Activated naive CD4-positive, alpha-beta T cell treated with anti-CD3 and anti-CD28 coated beads, Interleukin-2, amount 50 U/mL, for 72 hours (primary cell): Measurements from ENCODE around the gene MEI4. TPM values are rescaled to one million over a fixed set of nuclear protein-coding genes. Genes with fewer than 3 reads are reported as not detected.

Experiments
- ATAC-seq, 2 donors: fragments of 150-1000 bp; cut with Tn5 transposase; 2 replicates each; pipeline ENCODE4 v1.10.0; 2021; ENCODE audit warnings: mild to moderate bottlenecking in 2 of 2, moderate library complexity in 2 of 2
- DNase-seq, 2 donors: peaks; one replicate each; pipeline ENCODE4 v3.0.0; 2021 to 2022; ENCODE audit warnings: low spot score in 2 of 2
- H3K27ac Mint-ChIP-seq, 2 donors: one replicate each; pipeline ENCODE4 v1.8.0; 2022; ENCODE audit warnings: mild to moderate bottlenecking in 2 of 2, mixed read lengths in 2 of 2
- H3K36me3 Mint-ChIP-seq, 2 donors: one replicate each; pipeline ENCODE4 v1.8.0; 2022; ENCODE audit warnings: mixed read lengths in 2 of 2
- H3K9me3 Mint-ChIP-seq, 2 donors: one replicate each; pipeline ENCODE4 v1.8.0; 2022; ENCODE audit warnings: mixed read lengths in 2 of 2
- total RNA-seq, 2 donors: library from RNA; stranded (reverse); gene quantifications; one replicate each; pipeline ENCODE4 v1.2.3, GENCODE V29; 2022

Gene MEI4
- total RNA-seq, 2 donors from 2014 or later, result not detected

DNA sequence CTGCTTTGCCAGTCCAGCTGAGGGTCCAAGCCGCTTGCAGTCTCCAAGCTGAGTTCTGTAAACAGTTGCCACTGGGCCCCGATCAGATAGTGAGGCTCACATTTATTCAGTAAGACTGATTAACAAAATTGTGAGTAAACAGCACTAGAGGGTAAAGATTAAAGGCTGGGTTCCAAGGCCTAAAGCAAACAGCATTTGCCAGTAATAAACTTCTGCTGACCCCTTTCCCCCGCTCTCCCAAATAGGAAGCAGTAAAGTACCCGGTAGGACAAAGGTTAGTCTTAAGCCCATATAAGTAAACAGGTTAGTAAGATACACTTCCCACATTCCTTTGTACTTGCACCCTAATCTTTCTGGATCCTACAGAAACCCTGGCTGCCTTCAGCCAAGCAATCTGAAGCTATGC, 181.8 kb downstream of the MEI4 start:
- no peak for ATAC-seq
- Mint-ChIP-seq H3K27ac (no peak overlapping the region), H3K36me3 (no peaks in the 10 kb centered on the region), H3K9me3 (peaks cover 0 to 8% of the 10 kb centered on the region in 2 donors)
- DNase-seq, result no peak

DNA sequence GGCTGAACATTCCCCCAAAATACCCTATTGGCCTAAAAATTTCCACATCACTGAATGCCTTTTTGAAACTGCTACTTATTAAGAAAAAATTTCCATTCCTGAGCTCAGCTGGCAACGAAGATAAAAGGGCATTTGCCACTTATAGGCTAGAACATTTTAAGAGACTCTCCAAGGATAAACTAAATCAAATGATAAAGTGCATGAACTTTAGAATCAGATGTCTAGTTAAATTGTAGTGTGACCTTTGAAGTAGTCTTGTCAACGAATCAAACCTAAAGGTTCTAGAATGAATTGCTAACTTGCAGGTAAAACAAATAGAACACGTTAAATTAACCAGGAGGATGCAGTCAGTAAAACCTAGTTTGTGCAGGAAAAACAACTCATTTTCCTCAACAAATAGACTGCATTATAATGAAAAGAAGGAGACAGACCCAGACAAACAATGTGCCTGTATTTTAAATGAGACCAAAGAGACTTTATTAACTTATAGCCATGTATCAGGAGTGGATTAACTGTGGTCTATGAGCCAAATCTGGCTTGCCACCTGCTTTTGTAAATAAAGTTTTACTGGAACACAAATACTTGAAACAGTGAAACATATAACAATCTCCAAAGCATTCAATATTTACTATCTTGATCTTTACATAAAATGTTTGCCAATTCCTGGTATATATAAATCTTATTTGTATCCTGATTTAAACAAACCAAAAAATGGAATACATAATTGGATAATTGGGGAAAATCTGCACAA, 184.4 kb downstream of the MEI4 start:
- no peaks in the 10 kb centered on the region for H3K36me3 Mint-ChIP-seq
- DNase-seq, result no peak
- ATAC-seq, result no peak
- no peak overlapping the region for H3K27ac Mint-ChIP-seq
- H3K9me3 Mint-ChIP-seq, result peaks cover 0 to 4% of the 10 kb centered on the region in 2 donors

DNA sequence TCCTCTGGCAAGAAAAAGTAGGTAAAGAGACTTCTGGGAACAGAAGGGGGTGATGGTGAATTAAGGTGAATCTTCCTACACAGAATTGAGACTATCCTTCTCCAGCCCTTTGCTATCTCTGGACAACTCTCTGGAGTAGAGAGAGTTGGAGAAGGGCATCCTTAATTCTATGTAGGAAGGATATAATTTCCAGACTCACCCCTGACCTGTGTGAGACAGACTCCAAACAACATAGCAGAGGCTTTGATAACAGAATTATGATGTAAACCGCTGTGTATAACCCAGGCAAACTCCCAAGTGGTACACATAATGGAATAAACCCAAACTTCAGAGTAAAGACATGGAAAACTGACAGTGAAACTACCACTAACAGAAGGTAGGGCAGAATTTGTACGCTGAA, 186.5 kb downstream of the MEI4 start:
- no peaks in the 10 kb centered on the region for H3K36me3 Mint-ChIP-seq
- no peak overlapping the region for H3K27ac Mint-ChIP-seq
- no peak for ATAC-seq
- H3K9me3 Mint-ChIP-seq, result no peaks in the 10 kb centered on the region
- DNase-seq, result no peak

GRCh38 chr6:77844822-77845221, 192.0 kb downstream of the MEI4 start:
- DNase-seq, result no peak
- Mint-ChIP-seq H3K9me3 (peaks cover 5 to 11% of the 10 kb centered on the region in 2 donors), H3K27ac (no peak overlapping the region), H3K36me3 (no peaks in the 10 kb centered on the region)
- no peak for ATAC-seq

- no peaks in the 10 kb centered on the region for H3K36me3 Mint-ChIP-seq
- no peak overlapping the region for H3K27ac Mint-ChIP-seq
- peaks cover 12 to 19% of the 10 kb centered on the region in 2 donors for H3K9me3 Mint-ChIP-seq
- no peak for DNase-seq
- no peak for ATAC-seq
Measured at GRCh38 chr6:77853401-77853800, 200.6 kb downstream of the MEI4 start.

DNA sequence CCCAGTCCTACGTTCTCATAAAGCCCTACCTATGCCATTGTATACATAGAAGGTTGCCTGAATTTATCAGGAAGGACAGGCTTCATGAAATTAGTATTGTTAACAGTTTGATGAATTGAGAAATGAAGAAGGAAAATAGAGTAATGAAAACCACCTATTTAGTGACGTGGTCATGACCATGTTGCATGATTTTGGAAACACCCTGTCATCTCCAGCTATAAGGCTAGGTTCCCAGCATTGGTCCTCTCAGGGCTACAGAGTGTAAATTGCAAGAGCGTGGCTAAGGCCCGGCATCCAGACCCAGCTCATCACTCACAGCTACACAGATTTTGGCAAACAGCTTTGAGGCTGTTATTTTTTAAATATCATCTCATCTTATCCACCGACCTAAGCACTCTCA, 203.6 kb downstream of the MEI4 start:
- no peak for DNase-seq
- no peak for ATAC-seq
- peaks cover 8 to 18% of the 10 kb centered on the region in 2 donors for H3K9me3 Mint-ChIP-seq
- no peaks in the 10 kb centered on the region for H3K36me3 Mint-ChIP-seq
- H3K27ac Mint-ChIP-seq, result no peak overlapping the region

- DNase-seq, result no peak
- Mint-ChIP-seq H3K9me3 (peaks cover 13 to 18% of the 10 kb centered on the region in 2 donors), H3K36me3 (peaks cover 7% of the 10 kb centered on the region in 2 donors), H3K27ac (no peak overlapping the region)
- no peak for ATAC-seq
Measured at GRCh38 chr6:77857421-77857820, 204.6 kb downstream of the MEI4 start.

DNA sequence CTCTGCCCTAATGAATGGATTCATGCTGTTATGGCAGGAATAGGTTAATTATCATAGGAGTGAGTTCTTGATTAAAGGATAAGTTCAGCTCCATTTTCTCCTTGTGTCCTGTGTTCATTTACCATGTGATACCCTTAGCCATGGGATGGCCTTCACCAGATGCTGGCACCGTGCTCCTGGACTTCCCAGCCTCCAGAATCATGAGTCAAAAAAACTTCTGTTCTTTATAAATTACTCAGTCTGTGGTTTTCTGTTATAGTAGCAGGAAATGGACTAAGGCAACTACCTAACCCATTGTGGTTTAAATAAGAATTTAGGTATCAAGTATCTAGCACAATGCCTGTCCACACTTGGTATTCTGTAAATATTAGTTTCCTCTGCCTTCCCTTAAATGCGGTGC, 223.5 kb downstream of the MEI4 start:
- H3K9me3 Mint-ChIP-seq, result peaks cover 7 to 9% of the 10 kb centered on the region in 2 donors
- ATAC-seq (no peak), DNase-seq (no peak)
- H3K27ac Mint-ChIP-seq, result no peak overlapping the region
- no peaks in the 10 kb centered on the region for H3K36me3 Mint-ChIP-seq

DNA sequence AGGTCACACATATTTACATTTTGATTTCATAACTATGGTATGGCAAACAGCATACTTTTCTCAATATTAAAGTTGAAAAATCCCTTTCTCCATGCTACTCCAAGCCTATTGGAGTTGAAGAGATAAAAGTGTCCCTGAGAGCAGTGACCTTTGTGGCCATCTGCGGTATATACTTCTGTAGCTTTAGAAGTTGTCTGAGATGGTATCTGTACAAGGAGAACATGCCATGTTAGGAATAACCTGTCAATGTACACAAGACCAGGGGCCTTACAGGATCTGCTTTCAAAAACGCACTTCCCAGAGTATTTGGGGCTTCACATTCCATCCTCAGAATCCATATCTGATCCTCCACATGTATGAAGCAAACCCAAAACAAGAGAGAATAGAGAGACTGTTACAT, 226.7 kb downstream of the MEI4 start:
- Mint-ChIP-seq H3K27ac (no peak overlapping the region), H3K9me3 (peaks cover 13 to 14% of the 10 kb centered on the region in 2 donors), H3K36me3 (no peaks in the 10 kb centered on the region)
- ATAC-seq (no peak), DNase-seq (no peak)

DNA sequence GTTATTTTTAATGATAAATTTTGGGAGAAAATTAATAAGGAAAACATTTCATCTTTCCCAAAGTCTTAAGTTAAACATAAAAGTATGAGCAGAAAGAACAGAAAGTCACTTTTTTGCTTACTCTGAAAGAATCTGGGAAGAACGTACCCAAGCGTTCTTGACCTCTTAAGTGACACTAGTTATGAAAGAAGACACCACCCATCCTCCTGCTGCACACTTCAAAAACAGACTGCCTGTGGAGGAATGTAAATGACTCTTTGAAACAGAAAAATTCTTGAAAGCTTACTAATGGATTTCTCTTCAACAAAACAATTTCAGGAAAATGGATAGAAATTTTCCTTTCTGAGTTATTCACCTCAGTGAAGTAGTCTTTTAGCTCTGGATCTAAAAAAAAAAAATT, 227.7 kb downstream of the MEI4 start:
- Mint-ChIP-seq H3K9me3 (peaks cover 8 to 9% of the 10 kb centered on the region in 2 donors), H3K27ac (no peak overlapping the region), H3K36me3 (no peaks in the 10 kb centered on the region)
- no peak for DNase-seq
- no peak for ATAC-seq

DNA sequence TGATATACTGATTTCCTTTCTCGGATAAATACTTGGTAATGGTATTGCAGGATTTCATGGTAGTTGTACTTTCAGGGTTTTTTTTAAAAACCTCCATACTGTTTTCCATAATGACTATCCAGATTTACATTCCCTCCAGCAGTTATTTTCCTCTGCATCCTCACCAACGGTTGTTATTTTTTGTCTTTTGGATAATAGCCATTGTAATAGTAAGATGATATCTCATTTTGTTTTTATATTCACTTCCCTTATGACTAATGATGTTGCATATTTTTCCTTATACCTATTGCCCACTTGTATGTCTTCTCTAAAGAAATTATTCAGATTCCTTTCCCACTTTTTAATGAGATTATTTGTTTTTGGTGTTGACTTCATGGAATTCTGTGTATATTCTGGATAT, 231.0 kb downstream of the MEI4 start:
- DNase-seq, result no peak
- Mint-ChIP-seq H3K27ac (no peak overlapping the region), H3K9me3 (peaks cover 19 to 20% of the 10 kb centered on the region in 2 donors), H3K36me3 (peaks cover 0 to 5% of the 10 kb centered on the region in 2 donors)
- no peak for ATAC-seq

DNA sequence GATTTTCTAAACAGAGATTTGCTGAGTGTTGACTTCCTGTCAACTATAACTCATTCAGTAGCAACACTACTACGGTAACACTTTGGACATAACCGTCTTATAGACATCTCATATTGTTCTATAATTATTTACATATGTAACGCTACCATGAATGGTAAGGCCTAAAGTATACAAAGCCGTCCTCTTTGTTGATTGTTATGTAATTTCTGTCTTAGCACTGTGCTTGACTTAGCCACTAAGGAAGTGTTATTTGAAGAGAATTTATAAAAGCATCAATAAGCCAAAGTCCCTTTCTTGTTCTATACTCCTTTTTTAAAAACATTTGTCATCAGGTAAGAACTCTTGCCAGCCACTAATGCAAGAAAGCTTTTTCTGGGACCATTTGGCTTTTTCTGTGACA, 240.6 kb downstream of the MEI4 start:
- ATAC-seq, result no peak
- Mint-ChIP-seq H3K36me3 (peaks cover 0 to 13% of the 10 kb centered on the region in 2 donors), H3K27ac (no peak overlapping the region), H3K9me3 (peaks cover 29 to 33% of the 10 kb centered on the region in 2 donors)
- DNase-seq, result no peak

DNA sequence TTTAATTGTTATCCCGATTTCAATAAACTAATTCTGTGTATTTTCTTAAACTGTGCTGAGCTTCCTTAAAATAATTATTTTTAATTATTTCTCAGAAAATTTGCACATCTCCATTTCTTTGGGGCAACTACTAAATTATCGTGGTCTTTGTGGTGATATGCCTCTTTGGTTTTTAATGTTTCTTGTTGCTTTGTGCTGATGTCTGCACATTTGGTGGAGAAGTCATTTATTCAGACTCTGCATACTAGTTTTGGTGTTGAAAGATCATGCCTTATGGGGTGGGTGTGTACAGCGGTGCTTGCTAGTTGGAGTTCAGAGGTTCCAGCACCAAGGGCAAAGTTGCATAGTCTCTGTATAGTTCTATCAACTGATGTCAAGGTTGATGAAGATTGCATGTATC, 253.2 kb downstream of the MEI4 start:
- ATAC-seq (no peak), DNase-seq (no peak)

GRCh38 chr6:77910826-77911225, 258.0 kb downstream of the MEI4 start:
- H3K36me3 Mint-ChIP-seq, result peaks cover 0 to 12% of the 10 kb centered on the region in 2 donors
- peaks cover 27 to 39% of the 10 kb centered on the region in 2 donors for H3K9me3 Mint-ChIP-seq
- DNase-seq, result no peak
- no peak overlapping the region for H3K27ac Mint-ChIP-seq
- ATAC-seq, result no peak

More for the DNA sequence above, 253.2 kb downstream of the MEI4 start:
- Mint-ChIP-seq H3K9me3 (peaks cover 9 to 24% of the 10 kb centered on the region in 2 donors), H3K27ac (no peak overlapping the region), H3K36me3 (peaks cover 0 to 5% of the 10 kb centered on the region in 2 donors)

- ATAC-seq (no peak), DNase-seq (no peak)
- Mint-ChIP-seq H3K36me3 (no peaks in the 10 kb centered on the region), H3K27ac (no peak overlapping the region), H3K9me3 (peaks cover 0 to 6% of the 10 kb centered on the region in 2 donors)
Measured at GRCh38 chr6:77926198-77926751, 273.4 kb downstream of the MEI4 start.

- peaks cover 6% of the 10 kb centered on the region in 2 donors for H3K9me3 Mint-ChIP-seq
- H3K36me3 Mint-ChIP-seq, result no peaks in the 10 kb centered on the region
- H3K27ac Mint-ChIP-seq, result no peak overlapping the region
- no peak for ATAC-seq
- no peak for DNase-seq
Measured at GRCh38 chr6:77930382-77930781, 277.5 kb downstream of the MEI4 start.

DNA sequence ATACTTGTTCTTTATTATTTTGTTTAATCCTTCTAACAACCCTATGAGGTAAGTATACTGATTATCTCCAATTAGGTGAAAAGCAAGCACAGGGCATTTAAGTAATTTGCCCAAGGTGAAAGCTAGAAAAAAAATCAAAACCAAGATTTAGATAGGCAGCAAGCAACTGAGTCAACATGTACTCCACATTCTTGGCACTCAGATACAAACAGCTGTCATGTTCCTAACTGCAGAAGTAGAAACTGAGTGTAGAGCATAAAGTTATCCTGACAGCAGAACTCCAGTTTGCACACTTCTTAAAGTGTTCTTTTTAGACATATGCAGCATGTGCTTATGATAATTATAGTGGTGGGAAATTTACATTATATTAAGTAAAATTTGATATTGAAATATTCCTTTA, 278.1 kb downstream of the MEI4 start:
- no peak for ATAC-seq
- peaks cover 6% of the 10 kb centered on the region in 2 donors for H3K9me3 Mint-ChIP-seq
- no peaks in the 10 kb centered on the region for H3K36me3 Mint-ChIP-seq
- no peak overlapping the region for H3K27ac Mint-ChIP-seq
- DNase-seq, result no peak

DNA sequence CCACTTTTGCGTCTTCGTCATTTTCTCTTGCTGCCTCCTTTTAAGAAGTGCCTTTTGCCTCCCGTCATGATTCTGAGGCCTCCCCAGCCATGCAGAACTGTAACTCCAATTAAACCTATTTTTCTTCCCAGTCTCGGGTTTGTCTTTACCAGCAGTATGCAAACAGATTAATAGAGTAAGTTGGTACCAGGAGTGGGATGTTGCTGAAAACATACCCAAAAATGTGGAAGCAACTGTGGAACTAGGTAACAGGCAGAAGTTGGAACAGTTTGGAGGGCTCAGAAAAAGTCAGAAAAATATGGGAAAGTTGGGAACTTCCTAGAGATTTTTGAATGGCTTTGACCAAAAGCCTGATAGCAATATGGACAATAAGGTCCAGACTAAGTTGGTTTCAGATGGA, 309.2 kb downstream of the MEI4 start:
- peaks cover 0 to 13% of the 10 kb centered on the region in 2 donors for H3K36me3 Mint-ChIP-seq
- no peak for ATAC-seq

More for the DNA sequence above, 309.2 kb downstream of the MEI4 start:
- H3K9me3 Mint-ChIP-seq, result peaks cover 32 to 34% of the 10 kb centered on the region in 2 donors
- no peak for DNase-seq
- H3K27ac Mint-ChIP-seq, result no peak overlapping the region
